ENCODE measurements around the gene RTN4.

The RTN4 gene

GRCh38 chr2:55097082-55097460 is 46.8 kb upstream of the RTN4 start:
- TF ChIP-seq SIN3A (IDR thresholded peaks at IDR 0.05; ENCODE audit: borderline replicate concordance, insufficient read depth, low read length) (no peak), FOXP2 (optimal IDR thresholded peaks at IDR 0.05; ENCODE audit: borderline replicate concordance, extremely low read depth, extremely low read length, insufficient read depth) (no peak), POLR2AphosphoS5 (IDR thresholded peaks at IDR 0.05; ENCODE audit: low read depth, low read length) (no peak), TAF1 (IDR thresholded peaks at IDR 0.05; ENCODE audit: borderline replicate concordance, insufficient read depth, low read length) (no peak), REST (IDR thresholded peaks at IDR 0.05; ENCODE audit: insufficient read depth in 1 of 2, low read depth in 2 of 2, low read length in 2 of 2) (no peak)

GRCh38 chr2:55096586-55096985 is 46.3 kb upstream of the RTN4 start:
- TF ChIP-seq POLR2AphosphoS5 (IDR thresholded peaks at IDR 0.05; ENCODE audit: low read depth, low read length) (no peak), REST (IDR thresholded peaks at IDR 0.05; ENCODE audit: insufficient read depth in 1 of 2, low read depth in 2 of 2, low read length in 2 of 2) (no peak), SIN3A (IDR thresholded peaks at IDR 0.05; ENCODE audit: borderline replicate concordance, insufficient read depth, low read length) (no peak), FOXP2 (optimal IDR thresholded peaks at IDR 0.05; ENCODE audit: borderline replicate concordance, extremely low read depth, extremely low read length, insufficient read depth) (no peak), TAF1 (IDR thresholded peaks at IDR 0.05; ENCODE audit: borderline replicate concordance, insufficient read depth, low read length) (no peak)

- TF ChIP-seq REST (IDR thresholded peaks at IDR 0.05; ENCODE audit: insufficient read depth in 1 of 2, low read depth in 2 of 2, low read length in 2 of 2) (no peak), SIN3A (IDR thresholded peaks at IDR 0.05; ENCODE audit: borderline replicate concordance, insufficient read depth, low read length) (no peak), TAF1 (IDR thresholded peaks at IDR 0.05; ENCODE audit: borderline replicate concordance, insufficient read depth, low read length) (no peak), FOXP2 (optimal IDR thresholded peaks at IDR 0.05; ENCODE audit: borderline replicate concordance, extremely low read depth, extremely low read length, insufficient read depth) (no peak), POLR2AphosphoS5 (IDR thresholded peaks at IDR 0.05; ENCODE audit: low read depth, low read length) (no peak)
Observed at GRCh38 chr2:55093381-55093780, 43.1 kb upstream of the RTN4 start.

GRCh38 chr2:55092439-55092838 is 42.2 kb upstream of the RTN4 start:
- TF ChIP-seq REST (IDR thresholded peaks at IDR 0.05; ENCODE audit: insufficient read depth in 1 of 2, low read depth in 2 of 2, low read length in 2 of 2) (no peak), POLR2AphosphoS5 (IDR thresholded peaks at IDR 0.05; ENCODE audit: low read depth, low read length) (no peak), TAF1 (IDR thresholded peaks at IDR 0.05; ENCODE audit: borderline replicate concordance, insufficient read depth, low read length) (no peak), SIN3A (IDR thresholded peaks at IDR 0.05; ENCODE audit: borderline replicate concordance, insufficient read depth, low read length) (no peak), FOXP2 (optimal IDR thresholded peaks at IDR 0.05; ENCODE audit: borderline replicate concordance, extremely low read depth, extremely low read length, insufficient read depth) (no peak)

GRCh38 chr2:55090702-55091101 is 40.5 kb upstream of the RTN4 start:
- TF ChIP-seq POLR2AphosphoS5 (IDR thresholded peaks at IDR 0.05; ENCODE audit: low read depth, low read length) = no peak
- TF ChIP-seq SIN3A (IDR thresholded peaks at IDR 0.05; ENCODE audit: borderline replicate concordance, insufficient read depth, low read length) = no peak
- no peak for TF ChIP-seq TAF1 (IDR thresholded peaks at IDR 0.05; ENCODE audit: borderline replicate concordance, insufficient read depth, low read length)
- no peak for TF ChIP-seq REST (IDR thresholded peaks at IDR 0.05; ENCODE audit: insufficient read depth in 1 of 2, low read depth in 2 of 2, low read length in 2 of 2)
- TF ChIP-seq FOXP2 (optimal IDR thresholded peaks at IDR 0.05; ENCODE audit: borderline replicate concordance, extremely low read depth, extremely low read length, insufficient read depth) = no peak

Measured in PFSK-1 (cell line).